ENCODE results near the gene SGPP2. TPM values are rescaled to one million over a fixed set of nuclear protein-coding genes. Genes with fewer than 3 reads are reported as not detected.
"Not testable (repeated sequence)": the region's sequence is repeated elsewhere in the genome, so short reads cannot be mapped to it uniquely, and the experiment has no call there.

SGPP2 gene
- total and polyA plus RNA-seq, 8 donors = 0.80 to 10.4 (median 3.6) TPM

DNA sequence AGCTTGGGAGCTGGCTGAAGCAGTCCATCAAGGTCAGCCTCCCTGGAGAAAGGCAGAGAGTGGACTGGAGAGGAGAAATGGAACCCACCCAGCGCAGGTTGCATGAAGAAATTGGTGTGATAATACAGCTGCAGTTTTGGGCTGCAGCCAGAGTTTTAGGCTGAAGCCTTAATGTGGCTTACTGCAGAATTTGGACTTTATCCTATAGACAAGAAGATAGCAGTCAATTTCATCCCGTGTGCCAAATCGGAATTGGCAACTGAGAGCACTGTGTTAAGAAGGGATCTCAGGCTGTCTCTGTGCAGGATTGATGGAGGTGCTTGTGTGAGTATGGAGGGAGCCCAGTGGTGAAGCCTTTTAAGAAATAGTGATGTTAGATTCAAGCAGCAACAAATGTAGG lies 7.5 kb downstream of the SGPP2 start:
- H3K9me3 ChIP-seq = no peaks in the 10 kb centered on the region
- H3K27me3 ChIP-seq = no peaks in the 10 kb centered on the region
- no peaks in the 10 kb centered on the region for H3K4me1 ChIP-seq
- intact Hi-C loops (cut with DNase I) = no loop called here
- FAIRE-seq = no peak
- TF ChIP-seq, protein P1, sequence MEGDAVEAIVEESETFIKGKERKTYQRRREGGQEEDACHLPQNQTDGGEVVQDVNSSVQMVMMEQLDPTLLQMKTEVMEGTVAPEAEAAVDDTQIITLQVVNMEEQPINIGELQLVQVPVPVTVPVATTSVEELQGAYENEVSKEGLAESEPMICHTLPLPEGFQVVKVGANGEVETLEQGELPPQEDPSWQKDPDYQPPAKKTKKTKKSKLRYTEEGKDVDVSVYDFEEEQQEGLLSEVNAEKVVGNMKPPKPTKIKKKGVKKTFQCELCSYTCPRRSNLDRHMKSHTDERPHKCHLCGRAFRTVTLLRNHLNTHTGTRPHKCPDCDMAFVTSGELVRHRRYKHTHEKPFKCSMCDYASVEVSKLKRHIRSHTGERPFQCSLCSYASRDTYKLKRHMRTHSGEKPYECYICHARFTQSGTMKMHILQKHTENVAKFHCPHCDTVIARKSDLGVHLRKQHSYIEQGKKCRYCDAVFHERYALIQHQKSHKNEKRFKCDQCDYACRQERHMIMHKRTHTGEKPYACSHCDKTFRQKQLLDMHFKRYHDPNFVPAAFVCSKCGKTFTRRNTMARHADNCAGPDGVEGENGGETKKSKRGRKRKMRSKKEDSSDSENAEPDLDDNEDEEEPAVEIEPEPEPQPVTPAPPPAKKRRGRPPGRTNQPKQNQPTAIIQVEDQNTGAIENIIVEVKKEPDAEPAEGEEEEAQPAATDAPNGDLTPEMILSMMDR (IDR thresholded peaks at IDR 0.05) = no peak
- H3K36me3 ChIP-seq = no peaks in the 10 kb centered on the region
- H3K27ac ChIP-seq = no peak overlapping the region
- ATAC-seq = no peak
- no peak overlapping the region for H3K4me3 ChIP-seq
- 40 to 52% methylated on average over 3 of the region's 3 CpGs for WGBS, 2 donors
- DNase-seq = no peak

DNA sequence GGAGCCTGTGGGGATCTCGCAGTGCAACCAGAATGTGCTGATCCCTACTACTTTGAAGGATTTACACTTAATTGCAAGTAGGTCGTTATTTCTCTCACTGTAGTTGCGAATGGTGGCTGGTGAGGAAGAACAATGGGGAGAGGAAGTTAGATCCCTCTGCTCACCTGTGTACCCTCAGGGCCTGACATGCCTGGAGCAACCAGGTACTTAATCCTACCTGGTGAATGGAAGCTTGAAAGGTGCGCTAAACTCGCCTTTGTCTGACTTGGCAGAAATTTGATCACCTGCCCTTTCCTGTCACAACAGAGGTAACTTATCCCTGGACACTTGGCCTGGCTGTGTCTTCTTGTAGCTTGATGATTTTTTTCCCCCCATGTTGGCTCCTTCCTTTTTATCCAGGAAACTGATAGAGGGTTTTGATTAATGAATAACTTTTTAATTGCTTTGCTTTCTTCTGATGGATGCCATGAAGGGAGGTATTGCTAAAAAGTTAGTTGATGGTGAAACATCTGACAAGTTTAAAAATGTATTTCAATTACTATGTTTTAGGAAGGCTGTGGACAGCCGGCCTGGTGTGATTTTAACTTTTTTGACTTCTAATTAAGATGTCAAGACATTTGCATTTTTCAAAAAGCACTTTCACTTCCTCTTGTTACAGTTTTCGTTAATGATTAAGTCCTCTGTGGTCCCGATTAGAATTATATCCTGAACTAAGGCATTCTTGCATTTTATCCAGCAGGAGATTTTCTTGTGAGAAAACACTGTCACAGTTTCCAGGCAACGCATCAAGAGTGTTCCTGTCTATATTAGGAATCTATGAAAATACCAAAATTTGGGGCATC lies 9.2 kb downstream of the SGPP2 start:
- Histone ChIP-seq H3K4me3 (no peak overlapping the region), H3K27me3 (no peaks in the 10 kb centered on the region), H3K4me1 (no peaks in the 10 kb centered on the region), H3K27ac (peak overlapping the region; percentile 42 to 80 (median 64)), H3K9me3 (no peaks in the 10 kb centered on the region), H3K36me3 (no peaks in the 10 kb centered on the region)
- no peak for FAIRE-seq
- no peak for DNase-seq
- intact Hi-C loops (cut with DNase I) = no loop called here
- WGBS, 2 donors = 23 to 35% methylated on average over 9 of the region's 9 CpGs
- TF ChIP-seq, protein P1 (IDR thresholded peaks at IDR 0.05) = no peak
- peak; percentile 35 to 81 (median 76) for ATAC-seq

DNA sequence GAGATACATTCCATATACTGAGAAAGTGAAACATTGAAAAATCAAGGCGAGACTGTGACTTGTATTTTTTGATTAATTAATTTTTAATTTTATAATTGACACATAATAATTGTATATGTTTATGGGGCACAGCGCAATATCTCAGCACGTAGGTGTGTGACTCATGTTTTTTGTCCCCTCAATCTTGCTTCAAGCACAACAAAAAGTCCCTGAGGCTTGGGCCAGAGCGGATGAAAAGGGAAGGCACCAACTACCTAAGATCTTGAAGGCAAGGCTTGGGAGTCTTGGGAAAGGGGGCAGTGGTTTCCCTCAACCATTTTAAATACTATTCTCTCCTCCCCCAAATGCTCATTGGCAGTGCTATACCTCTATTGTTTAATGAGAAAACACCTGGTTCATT lies 9.9 kb downstream of the SGPP2 start:
- ATAC-seq = peak in 2 of 4 donors; percentile 21 to 49
- FAIRE-seq = no peak

DNA sequence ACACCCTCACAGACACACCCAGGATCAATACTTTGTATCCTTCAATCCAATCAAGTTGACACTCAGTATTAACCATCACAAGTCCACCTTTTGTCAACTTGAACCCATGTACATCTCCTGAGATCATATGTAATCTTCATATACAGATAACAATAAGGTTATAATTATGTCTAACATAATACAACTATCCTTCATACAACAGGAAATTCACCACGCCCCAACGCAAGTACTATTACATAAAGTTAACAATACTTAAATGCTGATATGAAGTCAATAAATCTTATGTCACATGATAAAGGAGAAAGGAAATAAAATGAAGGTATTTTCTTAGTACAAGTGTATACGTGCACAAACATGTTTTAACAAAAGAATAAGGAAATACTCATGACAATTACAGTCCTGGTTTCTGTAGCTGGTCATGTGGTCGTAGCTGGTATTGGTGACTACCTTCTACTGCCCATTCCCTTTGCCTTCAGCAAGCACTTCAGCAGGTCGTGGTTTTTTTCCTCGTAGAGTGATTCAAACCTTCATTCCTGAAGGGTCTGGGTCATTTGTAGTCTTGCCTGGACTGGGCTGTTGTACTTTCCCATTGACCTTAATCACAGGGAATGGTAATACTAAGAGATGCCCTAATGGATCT lies 11.2 kb downstream of the SGPP2 start:
- ATAC-seq; H3K9me3 ChIP-seq; H3K27me3 ChIP-seq; H3K27ac ChIP-seq; H3K36me3 ChIP-seq; H3K4me1 ChIP-seq; DNase-seq; FAIRE-seq; H3K4me3 ChIP-seq; intact Hi-C loops (cut with DNase I): not testable (repeated sequence)
- 80 to 86% methylated on average over 6 of the region's 6 CpGs for WGBS, 2 donors

More for the DNA sequence above, 9.9 kb downstream of the SGPP2 start:
- Histone ChIP-seq H3K9me3 (no peaks in the 10 kb centered on the region), H3K27ac (peak overlapping the region in 2 of 4 donors; percentile 68 to 80), H3K27me3 (no peaks in the 10 kb centered on the region), H3K4me1 (no peaks in the 10 kb centered on the region), H3K4me3 (no peak overlapping the region), H3K36me3 (no peaks in the 10 kb centered on the region)
- intact Hi-C loops (cut with DNase I) = no loop called here
- no peak for DNase-seq
- WGBS, 2 donors = 63 to 70% methylated on average over 4 of the region's 4 CpGs
- TF ChIP-seq, protein P1 (IDR thresholded peaks at IDR 0.05) = no peak

DNA sequence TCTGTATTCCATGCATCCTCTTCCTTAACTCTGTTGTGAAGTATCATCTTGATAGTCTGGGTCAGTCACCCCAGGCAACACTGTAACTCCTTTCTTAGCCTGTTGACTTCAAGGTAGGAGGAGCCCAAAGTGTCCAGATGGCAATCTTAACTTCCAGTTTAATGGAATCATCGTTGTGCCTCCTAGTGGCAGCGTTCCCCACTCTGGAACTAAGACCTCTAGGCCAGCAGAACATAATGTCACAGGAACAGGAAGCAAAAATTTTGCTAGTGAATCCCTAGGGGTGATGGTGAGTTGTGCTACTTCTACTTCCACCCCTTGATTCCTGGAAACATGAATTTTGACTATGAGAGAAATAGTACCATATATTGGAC lies 11.7 kb downstream of the SGPP2 start:
- TF ChIP-seq, protein P1 (IDR thresholded peaks at IDR 0.05) = no peak
- no peaks in the 10 kb centered on the region for H3K36me3 ChIP-seq
- ATAC-seq (no peak), FAIRE-seq (no peak), DNase-seq (no peak)
- intact Hi-C loops (cut with DNase I) = no loop called here
- H3K4me3 ChIP-seq = no peak overlapping the region
- no peaks in the 10 kb centered on the region for H3K9me3 ChIP-seq
- H3K27ac ChIP-seq = no peak overlapping the region
- H3K27me3 ChIP-seq = no peaks in the 10 kb centered on the region
- H3K4me1 ChIP-seq = no peaks in the 10 kb centered on the region
- 61 to 87% methylated on average over 2 of the region's 2 CpGs for WGBS, 2 donors

Measured in pancreas (tissue), 10 donors.